Measurements from ENCODE around the gene CXorf38. TPM values are rescaled to one million over a fixed set of nuclear protein-coding genes. Genes with fewer than 3 reads are reported as not detected.

Gene CXorf38
- total and polyA plus RNA-seq, 2 of the 8 experiments (the other 6 are each of a cell fraction or from before 2014, with no cell fraction given), result 3.6 to 6.4 TPM

- H4K8ac ChIP-seq (ENCODE audit: extremely low read depth, insufficient read depth, low read length), result no peak overlapping the region
- FAIRE-seq, result peak; percentile 45
- TF ChIP-seq KDM1A (IDR thresholded peaks at IDR 0.05; ENCODE audit: borderline replicate concordance, low read length) (no peak), BCL11A (IDR thresholded peaks at IDR 0.05; ENCODE audit: low read depth in 2 of 2, low read length in 2 of 2) (no peak), MAFK (IDR thresholded peaks at IDR 0.05; ENCODE audit: low read depth, low read length) (no peak), RNF2 (IDR thresholded peaks at IDR 0.05; ENCODE audit: borderline replicate concordance, low read depth, low read length, missing control alignments, poor library complexity, severe bottlenecking) (no peak), SP4 (IDR thresholded peaks at IDR 0.05; ENCODE audit: low read length) (no peak), CBX8 (IDR thresholded peaks at IDR 0.05; ENCODE audit: borderline replicate concordance, low read depth, low read length) (no peak), CHD1 (IDR thresholded peaks at IDR 0.05; ENCODE audit: low read depth, low read length) (no peak), CTCF (IDR thresholded peaks at IDR 0.05; ENCODE audit: control extremely low read depth in 1 of 3, insufficient read depth in 1 of 3, low read depth in 1 of 3, low read length in 3 of 3) (no peak), CHD2 (IDR thresholded peaks at IDR 0.05; ENCODE audit: low read length) (no peak), GABPA (IDR thresholded peaks at IDR 0.05; ENCODE audit: borderline replicate concordance, insufficient read depth, low read length) (no peak)
- DNase-seq (ENCODE audit: low read depth in 1 of 2, low spot score in 2 of 2), result no peak
- H2BK15ac ChIP-seq (ENCODE audit: low read length), result no peak overlapping the region
- no peak overlapping the region for H2AK5ac ChIP-seq (ENCODE audit: low read depth, low read length)
- H4K20me1 ChIP-seq (replicated peaks in 1 of 2; ENCODE audit: control insufficient read depth in 1 of 2, insufficient read depth in 2 of 2, low read length in 2 of 2), result no peaks in the 10 kb centered on the region
- no peak overlapping the region for H3K23ac ChIP-seq (ENCODE audit: insufficient read length)
- no peaks in the 10 kb centered on the region for H3K23me2 ChIP-seq (ENCODE audit: low read depth, low read length)
- ChIA-PET CTCF (ENCODE audit: partially characterized antibody) (no interaction called here), POLR2A (ENCODE audit: partially characterized antibody) (interaction anchor here (1.0 kb wide), 1 partner anchor 51 kb away, joined by 3 read pairs; no protein-coding TSS in a partner anchor)
- H2BK12ac ChIP-seq (ENCODE audit: low read depth, low read length), result no peak overlapping the region
- H3K36me3 ChIP-seq (ENCODE audit: control insufficient read depth in 2 of 4, insufficient read depth in 4 of 4, low read length in 3 of 4), result peaks cover 4 to 84% (median 38%) of the 10 kb centered on the region in 4 experiments; a peak in 7 of 8 replicates
- no peak overlapping the region for H2BK5ac ChIP-seq (ENCODE audit: low read depth, low read length)
- no peak overlapping the region for H4K5ac ChIP-seq (ENCODE audit: insufficient read length, low read depth, low read length)
- no peak overlapping the region for H3K4ac ChIP-seq (replicated peaks; ENCODE audit: insufficient read length, low read depth, low read length)
- no peak overlapping the region for H3K18ac ChIP-seq (ENCODE audit: extremely low read depth, low read length)
- 95% methylated on average over 4 of the region's 4 CpGs; no CpG with 5 or more reads in 1 of the 2 experiments for whole genome bisulfite sequencing, 2 experiments (ENCODE audit: extremely low coverage in 1 of 2, insufficient coverage in 1 of 2, insufficient read length in 1 of 2, insufficient replicate concordance in 2 of 2, low coverage in 1 of 2, low lambda C conversion rate in 2 of 2, missing lambda C conversion rate in 1 of 2)
- no peaks in the 10 kb centered on the region for H3K79me1 ChIP-seq (ENCODE audit: low read depth, low read length)
- H2AFZ ChIP-seq (ENCODE audit: low read length), result no peak overlapping the region
- H2BK120ac ChIP-seq (replicated peaks; ENCODE audit: low read depth, low read length), result no peak overlapping the region
- H3K56ac ChIP-seq (replicated peaks; ENCODE audit: insufficient read length, low read depth, low read length), result no peak overlapping the region
- H3K4me2 ChIP-seq (ENCODE audit: insufficient read depth in 1 of 2, low read depth in 2 of 2, low read length in 2 of 2), result no peak overlapping the region
- peaks cover 0 to 3% (median 0%) of the 10 kb centered on the region in 4 experiments; a peak in 1 of 7 replicates for H3K4me1 ChIP-seq (replicated peaks in 1 of 4; ENCODE audit: control insufficient read depth in 3 of 4, insufficient read depth in 4 of 4, low read length in 3 of 4)
- H3K27ac ChIP-seq (ENCODE audit: low read depth, low read length), result no peak overlapping the region
- H3K9ac ChIP-seq (replicated peaks in 1 of 4; ENCODE audit: extremely low read depth in 1 of 4, low read depth in 3 of 4, low read length in 3 of 4), result no peak overlapping the region
- H3K27me3 ChIP-seq (replicated peaks in 1 of 4; ENCODE audit: control insufficient read depth in 3 of 4, extremely low read depth in 1 of 4, insufficient read depth in 3 of 4, low read length in 3 of 4), result no peaks in the 10 kb centered on the region
- H3K79me2 ChIP-seq (ENCODE audit: control insufficient read depth in 1 of 2, insufficient read depth in 2 of 2, low read length in 2 of 2), result peaks cover 0 to 20% of the 10 kb centered on the region in 2 experiments; a peak in 1 of 4 replicates
- no peak overlapping the region for H3K4me3 ChIP-seq (ENCODE audit: extremely low read depth in 1 of 4, insufficient read depth in 2 of 4, low read depth in 3 of 4, low read length in 4 of 4)
- H3K9me3 ChIP-seq (ENCODE audit: insufficient read depth in 2 of 2, low read depth in 1 of 2, low read length in 1 of 2), result no peaks in the 10 kb centered on the region
- no peak overlapping the region for H3K14ac ChIP-seq (ENCODE audit: insufficient read length)
- no peak overlapping the region for H4K91ac ChIP-seq (replicated peaks; ENCODE audit: insufficient read length, low read length)
- no peak overlapping the region for H2BK20ac ChIP-seq (ENCODE audit: low read length)
Observed at GRCh38 chrX:40685362-40685918, 38.1 kb upstream of the CXorf38 start.

Measured in H1 (cell line).